Testis (tissue), 3 donors: ENCODE measurements around the gene OR5A1. TPM values are rescaled to one million over a fixed set of nuclear protein-coding genes. Genes with fewer than 3 reads are reported as not detected.

ENCODE experiments used
- DNase-seq: peaks from one replicate; pipeline ENCODE4 v3.0.0-alpha.2; 2019
- H3K27ac ChIP-seq, 2 donors: fragments of 200-600 bp; sonication (generic); one replicate each; pipeline ENCODE4 v1.5.1; 2019
- H3K27me3 ChIP-seq: fragments of 200-600 bp; sonication (generic); one replicate; pipeline ENCODE4 v1.5.1; 2019
- H3K36me3 ChIP-seq: fragments of 200-600 bp; sonication (generic); one replicate; pipeline ENCODE4 v1.5.1; 2017; ENCODE audit warnings: low read depth; ENCODE audit errors: missing control alignments
- H3K4me1 ChIP-seq: fragments of 200-600 bp; sonication (generic); one replicate; pipeline ENCODE4 v1.5.1; 2019
- H3K4me3 ChIP-seq, 2 donors: fragments of 200-600 bp; sonication (generic); one replicate each; pipeline ENCODE4 v1.5.1; 2017 to 2019
- H3K9me3 ChIP-seq: fragments of 200-600 bp; sonication (generic); one replicate; pipeline ENCODE4 v1.5.1; 2017
- POLR2A ChIP-seq: fragments of 450-650 bp; IDR thresholded peaks from one replicate; pipeline ENCODE4 v1.6.1; 2017; ENCODE audit warnings: antibody characterized with exemption, mild to moderate bottlenecking, moderate library complexity
- WGBS, 2 donors: methylation state at CpG; one replicate each; pipeline ENCODE4 v1.1.5; 2018; 5-methylcytosine and 5-hydroxymethylcytosine counted together
- intact Hi-C: fragments of 100-400 bp; cut with DNase I; formaldehyde crosslinking; loops from one replicate; pipeline ENCODE4 v1.15.1; 2023; ENCODE audit warnings: low total_unique reads
- polyA plus RNA-seq: library from polyadenylated mRNA; stranded (reverse); fragments of 350-450 nt; fragmentation: Illumina TruSeq; extraction: RNeasy Lipid Tissue Mini Kit (QIAGEN cat#74804); gene quantifications from one replicate; pipeline ENCODE4 v1.2.3, GENCODE V29; 2014; ENCODE audit warnings: low read depth, low replicate concordance; ENCODE audit not compliant: insufficient read depth
- total RNA-seq, 2 donors: library from RNA; depleted of rRNA; stranded (reverse); fragments of >200 nt; gene quantifications; one replicate each; pipeline ENCODE4 v1.2.3, GENCODE V29; 2016
- TF ChIP-seq, protein P1 (sequence below), 3 experiments: fragments of 450-650 bp in 2 of 3; fragments of 200-600 bp in 1 of 3; sonication (generic) in 1 of 3; IDR thresholded peaks; one replicate each; pipeline ENCODE4 v1.5.1; 2016 to 2019; ENCODE audit warnings: antibody characterized with exemption in 3 of 3, mild to moderate bottlenecking in 2 of 3, moderate library complexity in 1 of 3

The OR5A1 gene
- total and polyA plus RNA-seq, 3 donors from 2014 or later, result 0.21 to 1.3 (median 0.24) TPM

GRCh38 chr11:59413646-59414045, 22.6 kb upstream of the OR5A1 start:
- no peaks in the 10 kb centered on the region for H3K27me3 ChIP-seq
- no peaks in the 10 kb centered on the region for H3K9me3 ChIP-seq
- 76 to 82% methylated on average over 2 of the region's 2 CpGs for WGBS, 2 donors
- no peak overlapping the region for H3K27ac ChIP-seq
- no peak for DNase-seq
- H3K4me3 ChIP-seq, result no peak overlapping the region
- intact Hi-C loops, result no loop called here
- TF ChIP-seq POLR2A, result no peak
- TF ChIP-seq, protein P1, sequence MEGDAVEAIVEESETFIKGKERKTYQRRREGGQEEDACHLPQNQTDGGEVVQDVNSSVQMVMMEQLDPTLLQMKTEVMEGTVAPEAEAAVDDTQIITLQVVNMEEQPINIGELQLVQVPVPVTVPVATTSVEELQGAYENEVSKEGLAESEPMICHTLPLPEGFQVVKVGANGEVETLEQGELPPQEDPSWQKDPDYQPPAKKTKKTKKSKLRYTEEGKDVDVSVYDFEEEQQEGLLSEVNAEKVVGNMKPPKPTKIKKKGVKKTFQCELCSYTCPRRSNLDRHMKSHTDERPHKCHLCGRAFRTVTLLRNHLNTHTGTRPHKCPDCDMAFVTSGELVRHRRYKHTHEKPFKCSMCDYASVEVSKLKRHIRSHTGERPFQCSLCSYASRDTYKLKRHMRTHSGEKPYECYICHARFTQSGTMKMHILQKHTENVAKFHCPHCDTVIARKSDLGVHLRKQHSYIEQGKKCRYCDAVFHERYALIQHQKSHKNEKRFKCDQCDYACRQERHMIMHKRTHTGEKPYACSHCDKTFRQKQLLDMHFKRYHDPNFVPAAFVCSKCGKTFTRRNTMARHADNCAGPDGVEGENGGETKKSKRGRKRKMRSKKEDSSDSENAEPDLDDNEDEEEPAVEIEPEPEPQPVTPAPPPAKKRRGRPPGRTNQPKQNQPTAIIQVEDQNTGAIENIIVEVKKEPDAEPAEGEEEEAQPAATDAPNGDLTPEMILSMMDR (IDR thresholded peaks at IDR 0.05), result no peak
- H3K36me3 ChIP-seq, result no peaks in the 10 kb centered on the region
- H3K4me1 ChIP-seq, result no peaks in the 10 kb centered on the region

- TF ChIP-seq, protein P1 (IDR thresholded peaks at IDR 0.05), result no peak
- no peak for TF ChIP-seq POLR2A
- no peak for DNase-seq
- intact Hi-C loops, result no loop called here
- Histone ChIP-seq H3K27me3 (no peaks in the 10 kb centered on the region), H3K4me1 (no peaks in the 10 kb centered on the region), H3K36me3 (no peaks in the 10 kb centered on the region), H3K9me3 (no peaks in the 10 kb centered on the region), H3K4me3 (no peak overlapping the region), H3K27ac (no peak overlapping the region)
- WGBS, 2 donors, result 79 to 86% methylated on average over 1 of the region's 1 CpG
These were observed 21.2 kb upstream of the OR5A1 start for GRCh38 chr11:59415111-59415510.

DNA sequence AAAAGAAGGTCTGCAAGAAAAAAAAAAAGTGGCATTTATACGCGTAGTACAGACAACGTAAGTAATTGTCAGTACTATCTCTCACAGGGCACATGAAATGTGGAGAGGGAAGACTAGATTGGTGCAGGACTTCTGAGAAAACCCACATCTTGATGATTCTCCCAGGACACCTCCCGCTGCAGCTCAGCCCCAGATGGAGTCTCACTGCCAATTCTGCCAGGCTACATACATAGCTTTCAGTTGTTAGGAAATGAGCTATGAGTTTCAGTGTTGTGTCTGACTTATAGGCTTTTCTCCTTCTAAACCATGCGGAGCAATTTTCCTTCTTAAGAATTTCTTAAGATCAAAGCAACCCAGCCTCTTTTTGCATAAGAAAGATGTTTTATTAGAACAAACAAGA, 19.7 kb upstream of the OR5A1 start:
- Histone ChIP-seq H3K4me1 (no peaks in the 10 kb centered on the region), H3K27me3 (no peaks in the 10 kb centered on the region), H3K27ac (no peak overlapping the region), H3K4me3 (no peak overlapping the region), H3K36me3 (no peaks in the 10 kb centered on the region), H3K9me3 (no peaks in the 10 kb centered on the region)
- intact Hi-C loops, result no loop called here
- DNase-seq, result no peak
- TF ChIP-seq, protein P1 (IDR thresholded peaks at IDR 0.05), result no peak
- no peak for TF ChIP-seq POLR2A
- 68 to 71% methylated on average over 5 of the region's 5 CpGs for WGBS, 2 donors

DNA sequence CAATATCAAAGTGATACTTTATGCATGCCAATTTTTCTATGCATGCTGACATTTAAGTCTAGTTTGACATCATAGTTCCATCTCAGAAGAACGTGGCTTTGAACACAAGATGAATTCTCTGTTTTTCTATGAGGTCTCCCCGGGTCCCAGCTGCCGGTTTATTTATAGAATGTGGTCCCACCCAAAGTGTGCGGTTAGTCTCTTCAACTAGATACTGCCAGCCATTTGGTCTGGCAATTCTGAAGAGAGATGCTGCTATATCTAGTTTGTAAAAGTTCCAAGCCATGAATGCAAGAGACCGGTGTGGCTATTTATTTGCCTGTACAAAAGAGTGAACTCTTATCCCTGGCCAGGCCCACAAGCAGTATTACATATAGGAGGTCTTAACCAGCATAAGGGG, 19.2 kb upstream of the OR5A1 start:
- TF ChIP-seq, protein P1 (IDR thresholded peaks at IDR 0.05), result no peak
- no peak for TF ChIP-seq POLR2A
- H3K36me3 ChIP-seq, result no peaks in the 10 kb centered on the region
- no peak overlapping the region for H3K4me3 ChIP-seq
- no peak overlapping the region for H3K27ac ChIP-seq
- WGBS, 2 donors, result 39 to 58% methylated on average over 5 of the region's 5 CpGs
- DNase-seq, result no peak
- H3K4me1 ChIP-seq, result no peaks in the 10 kb centered on the region
- no peaks in the 10 kb centered on the region for H3K27me3 ChIP-seq
- intact Hi-C loops, result no loop called here
- no peaks in the 10 kb centered on the region for H3K9me3 ChIP-seq

DNA sequence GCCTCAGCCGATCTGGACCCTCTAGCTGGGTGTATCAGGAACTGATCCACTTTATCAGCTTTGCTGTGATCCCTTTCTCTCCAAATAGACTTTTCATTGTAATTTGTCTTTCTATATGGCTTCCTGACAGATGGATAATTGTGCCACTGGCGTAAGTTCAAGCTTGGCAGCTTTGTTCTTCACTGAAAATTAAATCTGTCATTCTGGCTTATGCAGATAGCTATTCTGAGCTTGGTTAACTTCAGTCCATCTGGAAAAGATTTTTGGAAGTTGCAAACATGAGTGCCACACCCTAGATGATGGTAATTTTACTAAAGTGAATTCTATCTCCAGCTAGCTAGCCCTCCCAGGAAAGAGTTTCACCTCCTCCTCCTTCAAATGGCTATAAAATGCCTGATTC, 18.1 kb upstream of the OR5A1 start:
- no peak overlapping the region for H3K4me3 ChIP-seq
- H3K36me3 ChIP-seq, result no peaks in the 10 kb centered on the region
- no peaks in the 10 kb centered on the region for H3K9me3 ChIP-seq
- H3K27ac ChIP-seq, result no peak overlapping the region
- no peak for DNase-seq
- TF ChIP-seq, protein P1 (IDR thresholded peaks at IDR 0.05), result no peak
- TF ChIP-seq POLR2A, result no peak
- no peaks in the 10 kb centered on the region for H3K27me3 ChIP-seq
- H3K4me1 ChIP-seq, result no peaks in the 10 kb centered on the region
- intact Hi-C loops, result no loop called here
- WGBS, 2 donors, result 79 to 89% methylated on average over 2 of the region's 2 CpGs
